ENCODE data around the gene LSP1.
"Not testable (repeated sequence)": the region's sequence is repeated elsewhere in the genome, so short reads cannot be mapped to it uniquely, and the experiment has no call there.

LSP1 gene

GRCh38 chr11:1866226-1866625 is 13.3 kb downstream of the LSP1 start:
- DNase-seq: no peak

- no peak for DNase-seq
Observed at GRCh38 chr11:1866776-1867175, 13.9 kb downstream of the LSP1 start.

GRCh38 chr11:1867381-1867780 is 14.5 kb downstream of the LSP1 start:
- DNase-seq: no peak

GRCh38 chr11:1868056-1868635 is 15.3 kb downstream of the LSP1 start:
- DNase-seq: no peak

GRCh38 chr11:1868636-1869291 is 15.9 kb downstream of the LSP1 start:
- DNase-seq: no peak

GRCh38 chr11:1869427-1870325 is 16.8 kb downstream of the LSP1 start:
- no peak for DNase-seq

GRCh38 chr11:1870326-1870696 is 17.4 kb downstream of the LSP1 start:
- no peak for DNase-seq

- no peak for DNase-seq
Observed at GRCh38 chr11:1870721-1871466, 18.0 kb downstream of the LSP1 start.

- DNase-seq: no peak
Observed at GRCh38 chr11:1871531-1871930, 18.6 kb downstream of the LSP1 start.

GRCh38 chr11:1872267-1872985 is 19.5 kb downstream of the LSP1 start:
- DNase-seq: no peak

- DNase-seq: no peak
Observed at GRCh38 chr11:1873048-1873812, 20.3 kb downstream of the LSP1 start.

GRCh38 chr11:1873813-1874150 is 20.9 kb downstream of the LSP1 start:
- not testable (repeated sequence) for DNase-seq

GRCh38 chr11:1874441-1875092 is 21.7 kb downstream of the LSP1 start:
- not testable (repeated sequence) for DNase-seq

GRCh38 chr11:1875093-1875850 is 22.4 kb downstream of the LSP1 start:
- DNase-seq: no peak

GRCh38 chr11:1875851-1876301 is 23.0 kb downstream of the LSP1 start:
- not testable (repeated sequence) for DNase-seq

- DNase-seq: no peak
Observed at GRCh38 chr11:1876361-1877063, 23.6 kb downstream of the LSP1 start.

GRCh38 chr11:1877211-1878136 is 24.6 kb downstream of the LSP1 start:
- DNase-seq: no peak

All from hippocampal formation (tissue), 2 donors.